ENCODE measurements around the gene CD68. TPM values are rescaled to one million over a fixed set of nuclear protein-coding genes. Genes with fewer than 3 reads are reported as not detected.

CD68 gene
- total RNA-seq, 2 experiments from 2014 or later: 0.44 to 0.54 TPM

DNA sequence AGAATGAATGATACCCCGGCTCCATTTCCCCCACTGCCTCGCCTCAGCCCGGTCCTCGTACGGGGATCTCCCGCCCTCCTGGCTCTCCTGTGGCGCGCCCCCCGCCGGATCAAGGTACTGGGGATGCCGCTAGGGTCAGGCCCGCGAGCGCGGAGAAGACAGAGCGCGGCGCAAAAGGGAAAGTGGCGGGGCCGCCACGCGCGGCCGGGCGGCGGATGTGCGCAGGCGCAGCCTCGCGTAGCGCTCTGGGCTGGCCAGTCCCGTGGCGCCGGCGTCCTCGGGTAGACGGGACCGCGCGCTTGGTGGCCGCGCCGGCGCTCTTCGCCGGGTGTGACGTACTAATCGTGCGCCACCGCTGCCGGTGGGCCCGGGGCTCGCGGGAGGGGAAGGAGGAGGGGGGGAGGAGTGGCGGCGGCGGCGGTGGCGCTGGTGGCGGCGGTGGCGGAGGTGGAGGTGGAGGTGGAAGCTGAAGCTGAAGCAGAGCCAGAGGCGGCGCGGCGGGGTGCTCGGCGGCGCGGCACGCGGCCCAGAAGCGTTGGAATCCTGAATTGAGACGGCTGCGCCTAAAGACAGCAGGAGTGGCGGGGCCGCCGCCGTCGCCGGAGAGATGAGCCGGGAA lies 17.7 kb upstream of the CD68 start, which contains the start of gene SENP3:
TSS of gene SENP3 (plus strand) at position 331 of the 619 bp plus-strand sequence. CDS start 1,158 bp downstream, outside the sequence.
- Histone ChIP-seq H3K4me3 (ENCODE audit: low read depth, low read length, poor library complexity, severe bottlenecking) (peak within 1 kb of the TSS; percentile 94), H3K4me2 (ENCODE audit: low read length) (peak within 1 kb of the TSS; percentile 94), H4K20me1 (ENCODE audit: insufficient read depth, low read length) (no peaks in the 10 kb centered on the region), H3K27ac (ENCODE audit: low read depth, low read length, poor library complexity, severe bottlenecking) (peak within 1 kb of the TSS; percentile 80), H3K79me2 (ENCODE audit: insufficient read depth, low read depth, low read length) (peaks cover 31% of the 10 kb centered on the region; the same call in 1 of the 2 replicates), H3K4me1 (ENCODE audit: insufficient read depth, low read length, poor library complexity, severe bottlenecking) (peaks cover 47% of the 10 kb centered on the region), H3K9me2 (ENCODE audit: insufficient read depth, low read length) (no peaks in the 10 kb centered on the region), H2AFZ (ENCODE audit: low read length) (peak within 1 kb of the TSS; percentile 77), H3K9me3 (ENCODE audit: low read length) (no peaks in the 10 kb centered on the region), H3K36me3 (ENCODE audit: insufficient read depth, low read length) (peaks cover 35% of the 10 kb centered on the region)
- intact Hi-C loops (cut with micrococcal nuclease; ENCODE audit: unreplicated experiment): loop anchor here (1.0 to 2.0 kb wide), 5 partner anchors 11 to 205 kb away; partner anchors contain the start of gene POLR2A
- DNase-seq (ENCODE audit: low spot score): peak; percentile 93
- TF ChIP-seq, protein P1, sequence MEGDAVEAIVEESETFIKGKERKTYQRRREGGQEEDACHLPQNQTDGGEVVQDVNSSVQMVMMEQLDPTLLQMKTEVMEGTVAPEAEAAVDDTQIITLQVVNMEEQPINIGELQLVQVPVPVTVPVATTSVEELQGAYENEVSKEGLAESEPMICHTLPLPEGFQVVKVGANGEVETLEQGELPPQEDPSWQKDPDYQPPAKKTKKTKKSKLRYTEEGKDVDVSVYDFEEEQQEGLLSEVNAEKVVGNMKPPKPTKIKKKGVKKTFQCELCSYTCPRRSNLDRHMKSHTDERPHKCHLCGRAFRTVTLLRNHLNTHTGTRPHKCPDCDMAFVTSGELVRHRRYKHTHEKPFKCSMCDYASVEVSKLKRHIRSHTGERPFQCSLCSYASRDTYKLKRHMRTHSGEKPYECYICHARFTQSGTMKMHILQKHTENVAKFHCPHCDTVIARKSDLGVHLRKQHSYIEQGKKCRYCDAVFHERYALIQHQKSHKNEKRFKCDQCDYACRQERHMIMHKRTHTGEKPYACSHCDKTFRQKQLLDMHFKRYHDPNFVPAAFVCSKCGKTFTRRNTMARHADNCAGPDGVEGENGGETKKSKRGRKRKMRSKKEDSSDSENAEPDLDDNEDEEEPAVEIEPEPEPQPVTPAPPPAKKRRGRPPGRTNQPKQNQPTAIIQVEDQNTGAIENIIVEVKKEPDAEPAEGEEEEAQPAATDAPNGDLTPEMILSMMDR (conservative IDR thresholded peaks at IDR 0.05; ENCODE audit: low read length): no peak
- no peak for TF ChIP-seq EZH2phosphoT487 (IDR thresholded peaks at IDR 0.05; ENCODE audit: borderline replicate concordance, low read depth, low read length)
- BruUV-seq (replicated peaks): no TSS peak
- CTCF ChIA-PET (ENCODE audit: unreplicated experiment): interaction anchor here (2.3 kb wide), 1 partner anchor 48 kb away, joined by 18 read pairs; no protein-coding TSS in a partner anchor
- POLR2A ChIA-PET: interaction anchor here (1.1 to 1.5 kb wide), 6 partner anchors 12 to 126 kb away, joined by 3 to 9 read pairs (median 4); partner anchors contain the start of gene TNFSF12

DNA sequence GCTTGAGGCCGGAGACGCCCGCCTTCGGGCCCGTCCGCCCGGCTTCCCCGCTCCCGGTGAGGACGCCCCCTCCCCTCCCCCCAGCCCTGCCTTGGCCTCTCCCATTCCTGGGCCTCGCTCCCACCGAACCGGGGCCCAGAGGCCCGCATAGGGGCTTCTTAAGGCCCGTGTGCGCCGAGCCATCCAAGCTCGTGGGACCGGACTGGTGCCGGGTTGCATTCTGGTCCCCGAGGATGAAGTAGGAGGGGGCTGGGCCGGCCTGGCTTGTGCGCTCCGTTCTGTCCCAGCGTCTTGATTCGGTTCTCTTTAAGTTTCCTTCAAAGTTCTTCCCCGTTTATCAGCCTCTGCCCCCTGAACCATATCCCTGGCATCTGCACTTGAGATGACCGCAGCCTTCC lies 17.2 kb upstream of the CD68 start:
- no peak for TF ChIP-seq EZH2phosphoT487 (IDR thresholded peaks at IDR 0.05; ENCODE audit: borderline replicate concordance, low read depth, low read length)
- TF ChIP-seq, protein P1 (conservative IDR thresholded peaks at IDR 0.05; ENCODE audit: low read length): no peak
- H3K9me3 ChIP-seq (ENCODE audit: low read length): no peaks in the 10 kb centered on the region
- H3K4me2 ChIP-seq (ENCODE audit: low read length): peak overlapping the region; percentile 94
- H3K36me3 ChIP-seq (ENCODE audit: insufficient read depth, low read length): peaks cover 40% of the 10 kb centered on the region
- no peak for DNase-seq (ENCODE audit: low spot score)
- intact Hi-C loops (cut with micrococcal nuclease; ENCODE audit: unreplicated experiment): no loop called here
- H3K4me3 ChIP-seq (ENCODE audit: low read depth, low read length, poor library complexity, severe bottlenecking): peak overlapping the region; percentile 94
- peak overlapping the region; percentile 80 for H3K27ac ChIP-seq (ENCODE audit: low read depth, low read length, poor library complexity, severe bottlenecking)
- H3K79me2 ChIP-seq (ENCODE audit: insufficient read depth, low read depth, low read length): peaks cover 31% of the 10 kb centered on the region; the same call in 1 of the 2 replicates
- ChIA-PET CTCF (ENCODE audit: unreplicated experiment) (no interaction called here), POLR2A (no interaction called here)
- H3K4me1 ChIP-seq (ENCODE audit: insufficient read depth, low read length, poor library complexity, severe bottlenecking): peaks cover 47% of the 10 kb centered on the region
- TSS peak; percentile 58 for BruUV-seq (replicated peaks)
- no peaks in the 10 kb centered on the region for H3K9me2 ChIP-seq (ENCODE audit: insufficient read depth, low read length)
- peak overlapping the region; percentile 77; the same call in 1 of the 2 replicates for H2AFZ ChIP-seq (ENCODE audit: low read length)
- no peaks in the 10 kb centered on the region for H4K20me1 ChIP-seq (ENCODE audit: insufficient read depth, low read length)

Measured in OCI-LY7 (cell line).